ENCODE results near the gene MALRD1.
"Not testable (repeated sequence)": the region's sequence is repeated elsewhere in the genome, so short reads cannot be mapped to it uniquely, and the experiment has no call there.

The MALRD1 gene

DNA sequence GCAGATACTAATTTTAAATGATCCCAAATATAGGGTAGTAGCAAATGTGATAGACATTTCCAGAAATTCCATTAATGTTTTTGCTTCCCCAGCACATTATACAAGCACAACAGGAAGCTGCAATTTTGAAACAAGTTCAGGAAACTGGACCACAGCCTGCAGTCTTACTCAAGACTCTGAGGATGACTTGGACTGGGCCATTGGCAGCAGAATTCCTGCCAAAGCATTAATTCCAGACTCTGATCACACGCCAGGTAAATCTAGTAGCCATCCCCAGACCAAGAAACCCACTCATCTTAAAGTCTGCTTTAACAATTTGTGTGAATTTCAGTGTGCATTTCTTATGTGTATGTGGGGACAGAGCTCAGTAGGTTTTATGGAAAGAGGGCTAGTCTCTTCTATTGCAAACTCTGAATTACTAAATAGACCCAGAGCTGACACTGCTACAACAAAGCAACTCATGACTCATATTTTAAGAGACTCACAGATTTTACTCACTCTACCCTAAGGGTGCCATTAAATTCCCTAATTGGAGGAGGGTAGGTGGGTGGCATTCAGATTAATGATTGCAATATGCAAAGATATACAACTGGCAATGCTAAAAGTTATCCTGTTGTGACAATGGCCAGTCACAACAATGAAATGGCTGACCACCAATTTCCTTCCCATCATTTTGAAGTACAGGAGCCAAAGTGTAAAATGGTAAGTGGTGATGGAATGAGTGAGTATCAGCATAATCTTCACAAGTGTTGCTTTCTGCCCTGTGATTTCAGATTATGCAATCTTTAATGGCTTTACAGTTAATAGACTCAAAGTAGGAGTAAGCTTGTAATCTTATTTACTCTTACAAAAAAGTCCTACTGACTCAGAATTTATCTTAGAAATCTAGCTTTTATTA is 450.0 kb downstream of the MALRD1 start:
- no peak for DNase-seq (ENCODE audit: low spot score)

DNA sequence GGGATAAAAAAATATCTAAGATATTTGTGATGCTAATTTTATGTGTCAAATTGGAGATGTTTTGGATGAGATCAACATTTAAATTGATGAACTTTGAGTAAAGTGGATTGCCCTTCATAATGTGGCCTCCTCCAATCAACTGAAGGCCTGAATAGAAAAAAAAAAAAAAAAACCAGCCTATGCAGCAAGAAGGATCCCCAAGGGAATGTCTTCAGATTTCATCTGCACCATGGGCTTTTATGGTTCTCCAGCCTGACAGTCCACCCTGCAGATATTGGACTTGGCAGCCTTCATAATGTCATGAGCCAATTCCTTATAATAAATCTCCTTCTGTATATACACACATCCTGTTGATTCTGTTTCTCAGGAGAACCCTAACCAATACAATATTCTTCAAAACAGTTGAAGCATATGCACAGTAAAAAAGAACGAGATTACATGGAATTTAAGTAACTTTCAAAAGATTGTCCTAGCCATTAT is 450.7 kb downstream of the MALRD1 start:
- DNase-seq (ENCODE audit: low spot score), result no peak

DNA sequence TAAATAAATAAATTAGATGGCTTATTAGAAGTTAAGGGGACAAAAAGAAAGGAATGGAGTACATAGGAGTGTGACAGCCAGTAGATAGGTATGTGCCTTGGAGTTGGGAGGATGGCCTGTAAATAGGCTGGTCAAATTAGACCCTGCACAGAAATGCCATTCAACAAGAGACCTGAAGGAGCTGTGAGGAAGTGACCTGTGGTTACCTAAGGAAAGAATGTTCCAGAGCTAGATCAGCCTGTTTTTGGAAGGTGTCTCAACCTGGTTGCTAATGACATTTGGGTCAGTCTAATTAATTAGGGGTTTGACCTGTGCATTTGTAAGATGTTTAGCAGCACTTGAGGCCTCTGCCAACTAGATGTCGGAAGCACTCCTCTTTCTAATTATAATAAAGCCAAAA is 452.4 kb downstream of the MALRD1 start:
- no peak for DNase-seq (ENCODE audit: low spot score)

DNA sequence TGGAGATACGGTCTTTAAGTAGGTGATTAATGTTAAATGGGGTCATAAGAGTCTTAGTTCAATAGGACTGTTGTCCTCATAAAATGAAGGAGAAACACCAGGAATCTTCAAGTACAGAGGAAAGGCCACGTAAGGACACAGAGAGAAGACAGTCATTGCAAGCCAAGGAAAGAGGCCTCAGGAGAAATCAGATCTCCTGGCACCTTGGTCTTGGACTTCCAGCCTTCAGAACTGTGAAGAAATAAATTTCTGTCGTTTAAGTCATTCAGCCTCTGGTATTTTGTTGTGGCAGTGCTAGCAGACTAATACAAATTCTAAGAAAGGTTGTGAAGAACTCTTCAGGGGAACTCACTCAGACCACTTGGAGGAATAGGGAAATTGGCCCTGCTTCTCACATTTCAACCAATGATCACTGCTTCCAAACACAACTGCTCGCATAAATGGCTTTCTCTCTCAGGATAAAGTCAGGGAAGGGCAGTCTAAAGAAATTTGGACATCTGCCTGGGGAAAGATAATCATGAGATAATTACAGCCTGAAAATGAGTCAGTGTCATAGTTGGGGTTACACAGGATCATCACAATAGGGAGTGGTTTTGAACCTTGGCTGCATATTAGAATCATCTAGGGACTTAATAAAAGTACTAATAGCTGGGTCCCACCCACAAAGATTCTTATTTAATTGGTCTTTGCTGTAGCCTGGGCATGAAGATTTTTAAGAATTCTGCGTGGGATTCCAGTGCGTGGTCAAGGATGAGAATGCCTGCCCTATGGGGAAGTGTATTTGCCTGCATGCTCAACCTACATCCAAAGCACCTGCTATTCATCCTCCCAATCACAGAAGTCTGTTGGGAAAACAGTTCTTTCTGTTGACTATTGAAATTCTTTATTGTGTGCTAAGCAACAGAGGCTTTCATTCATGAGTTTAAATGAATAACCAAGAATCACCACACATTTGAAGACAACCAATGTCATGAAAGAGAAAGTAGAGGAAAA is 457.0 kb downstream of the MALRD1 start:
- no peak for DNase-seq (ENCODE audit: low spot score)

GRCh38 chr10:19510005-19510732 is 461.6 kb downstream of the MALRD1 start:
- DNase-seq (ENCODE audit: low spot score), result not testable (repeated sequence)

DNA sequence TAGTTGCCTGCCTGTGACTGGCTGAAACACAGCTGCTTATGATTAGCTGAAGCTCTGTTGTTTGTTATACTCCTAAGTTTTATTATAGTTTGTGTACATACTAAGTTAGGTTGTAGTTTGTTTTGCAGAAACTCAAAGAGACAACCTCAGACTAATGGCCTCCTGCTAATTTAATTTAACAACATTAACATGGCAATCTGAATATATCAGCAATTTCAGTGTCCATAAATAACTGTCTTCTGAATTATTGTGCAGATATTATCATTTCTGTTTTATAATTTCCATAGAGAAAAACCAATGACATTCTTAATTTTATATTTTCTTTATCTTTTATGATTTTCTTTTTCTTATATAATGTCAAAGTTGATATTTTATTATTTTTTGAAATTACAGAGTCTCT is 469.5 kb downstream of the MALRD1 start:
- no peak for DNase-seq (ENCODE audit: low spot score)

DNA sequence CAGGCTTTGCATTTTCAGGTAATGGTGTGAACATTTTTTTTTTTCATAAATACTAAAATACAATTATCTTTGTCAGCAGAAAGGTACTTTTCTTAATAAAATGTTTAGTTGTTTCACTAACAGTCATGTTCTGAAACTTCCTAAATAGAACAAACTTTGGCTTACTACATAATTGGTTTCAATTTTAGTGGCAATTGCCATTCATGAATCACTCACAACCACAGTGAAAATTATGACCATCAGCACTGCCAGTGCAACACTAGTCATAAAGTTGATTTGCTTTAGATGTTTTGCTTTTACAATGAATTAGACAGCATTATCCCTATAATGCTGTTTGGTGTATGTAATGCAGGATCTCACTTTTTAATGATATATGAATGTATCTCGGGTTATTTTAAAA is 470.0 kb downstream of the MALRD1 start:
- DNase-seq (ENCODE audit: low spot score), result peak; percentile 8

DNA sequence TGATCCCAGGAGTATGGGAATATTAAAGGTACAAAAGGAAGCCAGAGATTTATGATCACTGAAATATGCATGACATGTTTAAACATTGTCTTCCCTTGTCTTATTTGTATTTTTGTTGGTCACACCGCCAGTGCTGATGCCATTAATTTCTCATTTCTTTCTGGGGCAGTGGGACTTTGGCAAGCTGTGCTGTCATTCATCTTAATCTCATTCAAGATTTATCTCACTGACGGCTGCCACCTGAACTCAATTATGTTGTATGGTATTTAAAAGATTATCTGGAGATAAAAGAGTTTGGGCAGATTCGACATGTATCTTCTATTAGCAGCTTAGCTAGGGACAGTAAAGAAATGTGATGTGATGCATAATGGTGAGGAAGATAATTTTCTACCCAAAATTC is 482.7 kb downstream of the MALRD1 start:
- no peak for DNase-seq (ENCODE audit: low spot score)

DNA sequence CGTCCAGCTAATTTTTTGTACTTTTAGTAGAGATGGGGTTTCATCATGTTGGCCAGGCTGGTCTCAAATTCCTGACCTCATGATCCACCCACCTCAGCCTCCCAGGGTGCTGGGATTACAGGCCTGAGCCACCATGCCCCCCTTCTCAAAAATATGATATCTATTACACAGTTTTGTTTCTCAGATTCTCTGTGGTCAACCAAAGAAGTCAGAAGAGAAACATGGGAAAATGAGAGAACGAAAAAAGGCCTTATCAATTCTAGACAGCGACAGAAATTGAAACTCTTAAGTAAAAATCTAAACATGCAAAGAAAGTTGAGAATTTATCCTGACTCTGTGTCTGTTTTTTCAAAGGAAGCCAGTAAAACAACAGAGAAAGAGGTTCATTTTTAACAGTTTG is 483.8 kb downstream of the MALRD1 start:
- DNase-seq (ENCODE audit: low spot score), result no peak

- DNase-seq (ENCODE audit: low spot score), result no peak
These were observed 492.7 kb downstream of the MALRD1 start for GRCh38 chr10:19541299-19541698.

GRCh38 chr10:19546224-19546623 is 497.6 kb downstream of the MALRD1 start:
- no peak for DNase-seq (ENCODE audit: low spot score)

- DNase-seq (ENCODE audit: low spot score), result no peak
These were observed 500.9 kb downstream of the MALRD1 start for GRCh38 chr10:19549503-19549902.

DNA sequence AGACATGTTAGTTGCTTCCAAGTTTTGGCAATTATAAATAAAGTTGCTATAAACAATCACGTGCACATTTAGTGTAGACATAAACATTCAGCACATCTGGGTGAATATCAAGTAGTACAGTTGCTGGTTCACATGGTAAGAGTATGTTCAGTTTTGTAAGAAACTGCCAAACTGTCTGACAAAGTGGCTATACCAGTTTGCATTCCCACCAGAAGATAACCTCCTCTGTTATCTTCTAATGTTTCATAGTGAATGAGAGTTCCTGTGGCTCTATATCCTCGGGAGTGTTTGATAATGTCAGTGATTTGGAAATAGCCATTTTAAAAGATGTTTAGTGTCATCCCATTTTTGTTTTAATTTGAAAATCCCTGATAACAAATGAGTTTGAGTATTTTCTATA is 508.1 kb downstream of the MALRD1 start:
- DNase-seq (ENCODE audit: low spot score), result no peak

DNA sequence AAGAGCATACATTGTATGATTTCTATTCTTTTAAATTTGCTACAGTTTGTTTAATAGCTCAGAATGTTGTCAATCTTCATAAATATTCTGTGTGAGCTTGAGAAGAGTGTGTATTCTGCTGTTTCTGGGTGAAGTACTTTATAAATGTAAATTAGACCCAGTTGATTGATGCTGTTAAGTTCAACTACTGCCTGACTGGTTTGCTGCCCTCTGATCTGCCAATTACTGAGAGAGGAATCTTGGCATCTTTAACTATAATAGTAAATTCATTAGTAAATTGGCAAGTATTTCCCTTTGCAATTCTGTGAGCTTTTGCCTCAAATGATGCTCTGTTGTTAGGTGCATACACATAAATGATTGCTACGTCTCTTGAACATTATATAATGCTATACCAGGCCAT is 512.6 kb downstream of the MALRD1 start:
- no peak for DNase-seq (ENCODE audit: low spot score)

- no peak for DNase-seq (ENCODE audit: low spot score)
These were observed 515.0 kb downstream of the MALRD1 start for GRCh38 chr10:19563388-19564141.

- DNase-seq (ENCODE audit: low spot score), result no peak
These were observed 521.5 kb downstream of the MALRD1 start for GRCh38 chr10:19570120-19570519.

- no peak for DNase-seq (ENCODE audit: low spot score)
These were observed 522.4 kb downstream of the MALRD1 start for GRCh38 chr10:19570991-19571390.

GRCh38 chr10:19572056-19572455 is 523.5 kb downstream of the MALRD1 start:
- no peak for DNase-seq (ENCODE audit: low spot score)

DNA sequence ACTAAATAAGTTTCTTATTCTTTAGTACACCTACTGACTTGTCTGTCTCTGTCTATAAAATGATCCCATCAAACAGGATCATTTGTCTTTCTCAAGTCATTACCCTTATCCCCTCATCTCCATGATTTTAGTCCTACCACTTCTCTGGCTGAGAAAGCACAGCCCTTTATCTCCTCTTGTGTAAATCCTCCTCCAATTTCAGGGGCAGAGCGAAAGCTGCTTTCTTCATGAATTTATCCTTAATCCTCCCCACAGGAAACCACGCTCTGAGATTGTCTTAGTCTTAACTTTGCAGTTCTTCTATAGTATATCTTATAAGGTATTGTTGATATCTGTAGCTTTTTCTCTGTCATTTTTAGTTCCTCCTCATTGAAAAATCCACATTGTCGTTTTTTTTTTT is 528.0 kb downstream of the MALRD1 start:
- no peak for DNase-seq (ENCODE audit: low spot score)

DNA sequence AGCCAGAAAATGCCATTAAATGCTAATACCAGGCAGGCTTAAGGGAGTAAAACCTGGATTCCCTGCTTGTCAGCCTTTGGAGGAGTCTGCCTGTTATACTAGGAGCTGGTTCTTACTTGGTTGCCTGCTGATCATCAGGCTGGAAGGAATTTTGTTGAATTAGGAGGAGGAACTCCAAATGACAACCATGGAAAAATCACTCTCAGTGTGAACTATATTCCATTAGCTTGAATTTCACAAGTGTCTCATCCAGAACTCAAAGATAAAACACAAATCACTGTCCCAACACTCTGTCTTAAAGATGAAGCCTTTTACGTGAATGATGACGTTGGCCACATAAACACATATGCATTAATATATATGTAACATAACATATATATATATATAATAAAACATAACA is 528.8 kb downstream of the MALRD1 start:
- DNase-seq (ENCODE audit: low spot score), result no peak

DNA sequence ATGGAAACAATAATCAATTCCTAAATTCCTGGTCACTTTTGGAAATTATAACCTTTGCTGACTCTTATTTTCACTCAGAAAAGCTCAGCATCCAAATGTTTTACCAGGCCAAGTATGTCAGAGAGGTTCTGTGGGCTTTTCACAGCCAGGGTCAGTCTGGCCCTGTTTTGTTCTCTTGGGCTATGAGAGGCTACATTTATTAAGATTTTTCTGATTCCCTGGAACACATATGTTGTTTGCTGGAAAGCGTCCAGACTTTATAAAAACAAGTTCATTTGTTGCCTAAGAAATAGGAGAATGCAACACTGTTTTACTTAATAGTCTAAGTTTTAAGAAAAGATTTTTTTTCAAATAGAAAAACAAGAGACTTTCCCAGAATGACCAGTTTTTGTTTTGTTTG is 529.2 kb downstream of the MALRD1 start:
- DNase-seq (ENCODE audit: low spot score), result no peak

Measured in RKO (cell line).